Measurements from ENCODE around the gene MS4A10.
"Not testable (repeated sequence)": the region's sequence is repeated elsewhere in the genome, so short reads cannot be mapped to it uniquely, and the experiment has no call there.

The MS4A10 gene

GRCh38 chr11:60786811-60787567 is 1.9 kb downstream of the MS4A10 start:
- no peak for DNase-seq (ENCODE audit: low spot score)

GRCh38 chr11:60788401-60789125 is 3.4 kb downstream of the MS4A10 start:
- no peak for DNase-seq (ENCODE audit: low spot score)

GRCh38 chr11:60790726-60791125 is 5.6 kb downstream of the MS4A10 start:
- DNase-seq (ENCODE audit: low spot score) = no peak

- no peak for DNase-seq (ENCODE audit: low spot score)
Observed at GRCh38 chr11:60791153-60791933, 6.2 kb downstream of the MS4A10 start.

- DNase-seq (ENCODE audit: low spot score) = no peak
Observed at GRCh38 chr11:60792521-60792920, 7.4 kb downstream of the MS4A10 start.

- no peak for DNase-seq (ENCODE audit: low spot score)
Observed at GRCh38 chr11:60795291-60795690, 10.2 kb downstream of the MS4A10 start.

GRCh38 chr11:60797846-60798630 is 12.9 kb downstream of the MS4A10 start:
- no peak for DNase-seq (ENCODE audit: low spot score)

- no peak for DNase-seq (ENCODE audit: low spot score)
Observed at GRCh38 chr11:60798631-60799030, 13.5 kb downstream of the MS4A10 start.

- DNase-seq (ENCODE audit: low spot score) = no peak
Observed at GRCh38 chr11:60801194-60801593, 16.1 kb downstream of the MS4A10 start.

GRCh38 chr11:60803273-60803936 is 18.3 kb downstream of the MS4A10 start:
- no peak for DNase-seq (ENCODE audit: low spot score)

GRCh38 chr11:60809249-60809648 is 24.1 kb downstream of the MS4A10 start:
- no peak for DNase-seq (ENCODE audit: low spot score)

GRCh38 chr11:60809691-60810090 is 24.6 kb downstream of the MS4A10 start:
- no peak for DNase-seq (ENCODE audit: low spot score)

GRCh38 chr11:60810151-60810550 is 25.0 kb downstream of the MS4A10 start:
- no peak for DNase-seq (ENCODE audit: low spot score)

- DNase-seq (ENCODE audit: low spot score) = no peak
Observed at GRCh38 chr11:60810569-60810968, 25.4 kb downstream of the MS4A10 start.

GRCh38 chr11:60813324-60813723 is 28.2 kb downstream of the MS4A10 start:
- DNase-seq (ENCODE audit: low spot score) = no peak

GRCh38 chr11:60814112-60814511 is 29.0 kb downstream of the MS4A10 start:
- no peak for DNase-seq (ENCODE audit: low spot score)

GRCh38 chr11:60816590-60817157 is 31.5 kb downstream of the MS4A10 start:
- no peak for DNase-seq (ENCODE audit: low spot score)

GRCh38 chr11:60818057-60818456 is 32.9 kb downstream of the MS4A10 start:
- no peak for DNase-seq (ENCODE audit: low spot score)

- DNase-seq (ENCODE audit: low spot score) = no peak
Observed at GRCh38 chr11:60821827-60822599, 36.9 kb downstream of the MS4A10 start.

- DNase-seq (ENCODE audit: low spot score) = not testable (repeated sequence)
Observed at GRCh38 chr11:60823745-60824306, 38.7 kb downstream of the MS4A10 start.
